Kasumi-1 (cell line): ENCODE measurements around the gene NOTCH2.

Experiments used
- DNase-seq, 2 experiments: peaks; one replicate each; lab custom pipeline; 2025; lab: John Stamatoyannopoulos, UW

The NOTCH2 gene

DNA sequence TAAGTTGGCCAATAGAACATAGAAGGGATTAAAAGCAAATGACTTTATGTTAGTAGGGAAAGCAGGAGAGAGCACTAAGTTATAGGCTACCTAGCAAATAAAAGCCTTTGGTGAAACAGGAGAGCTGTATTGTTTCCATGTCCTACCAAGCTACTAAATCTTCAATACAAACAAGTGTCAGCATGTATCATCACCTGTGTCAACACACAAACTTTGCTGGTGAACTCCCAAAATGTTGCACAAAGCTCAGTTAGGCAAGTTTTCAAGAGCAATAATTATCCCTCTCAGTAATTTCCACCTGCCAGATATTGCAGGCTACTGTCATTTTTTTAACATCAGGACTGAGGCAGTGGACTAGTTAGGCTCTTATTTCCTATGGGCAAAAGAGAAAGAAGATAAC, 95.4 kb downstream of the NOTCH2 start:
- DNase-seq: no peak

DNA sequence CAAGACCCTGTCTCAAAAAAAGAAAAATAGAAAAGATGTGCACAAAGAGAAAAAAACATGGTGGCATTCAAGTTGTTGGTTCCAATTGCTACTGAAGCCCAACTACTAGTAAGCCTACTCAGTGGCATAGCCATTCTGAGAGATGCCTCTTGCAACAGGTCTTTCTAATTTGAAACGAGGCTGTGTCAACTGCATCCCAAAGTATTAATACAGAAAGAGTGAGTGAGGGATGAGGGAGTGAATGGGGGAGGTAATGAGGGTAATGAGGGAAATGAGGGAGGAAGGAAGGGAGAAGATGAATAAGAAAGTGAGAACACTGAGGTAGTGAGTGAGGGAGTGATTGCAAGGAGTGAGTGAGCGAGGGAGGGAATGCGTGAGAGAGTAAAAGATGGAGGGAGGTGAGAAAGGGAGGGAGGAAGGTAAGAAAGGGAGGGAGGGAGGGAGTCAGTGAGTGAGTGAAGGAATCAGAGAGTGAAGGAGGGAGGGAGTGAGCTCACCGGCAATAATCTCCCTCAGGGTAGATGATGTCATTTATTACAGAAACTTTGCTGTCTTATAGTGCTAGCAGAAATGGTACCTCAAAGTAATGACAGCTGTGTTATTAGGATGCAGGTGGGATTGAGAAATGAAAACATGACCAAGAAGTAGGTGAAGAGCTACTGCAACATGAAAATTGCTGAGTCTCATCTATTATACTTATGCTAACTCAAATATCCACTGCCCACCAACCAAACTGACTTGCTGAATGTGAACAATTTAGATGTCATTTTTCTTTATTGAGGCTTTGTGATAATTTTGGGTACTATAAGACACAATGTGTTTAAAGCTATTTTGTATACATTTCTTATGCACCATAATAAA, 97.5 kb downstream of the NOTCH2 start:
- no peak for DNase-seq

DNA sequence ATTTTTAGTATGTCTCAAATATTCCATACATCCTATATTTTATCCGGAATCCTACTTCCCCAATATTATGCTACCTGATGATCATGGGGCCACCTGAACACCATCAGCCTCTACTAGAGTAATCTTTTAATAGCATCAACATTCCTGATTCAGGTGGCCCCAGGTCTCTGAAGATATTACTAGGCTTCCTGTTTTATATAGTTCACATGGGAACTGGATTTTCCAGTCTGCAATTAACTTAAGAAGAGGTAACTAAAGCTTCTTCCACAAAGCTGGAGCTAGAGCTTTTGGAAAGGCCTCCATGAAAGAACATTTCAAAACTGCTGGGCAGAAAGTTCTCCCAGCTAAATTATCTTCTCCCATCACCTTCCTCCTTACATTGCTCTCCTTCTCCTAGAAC, 100.9 kb downstream of the NOTCH2 start:
- no peak for DNase-seq

DNA sequence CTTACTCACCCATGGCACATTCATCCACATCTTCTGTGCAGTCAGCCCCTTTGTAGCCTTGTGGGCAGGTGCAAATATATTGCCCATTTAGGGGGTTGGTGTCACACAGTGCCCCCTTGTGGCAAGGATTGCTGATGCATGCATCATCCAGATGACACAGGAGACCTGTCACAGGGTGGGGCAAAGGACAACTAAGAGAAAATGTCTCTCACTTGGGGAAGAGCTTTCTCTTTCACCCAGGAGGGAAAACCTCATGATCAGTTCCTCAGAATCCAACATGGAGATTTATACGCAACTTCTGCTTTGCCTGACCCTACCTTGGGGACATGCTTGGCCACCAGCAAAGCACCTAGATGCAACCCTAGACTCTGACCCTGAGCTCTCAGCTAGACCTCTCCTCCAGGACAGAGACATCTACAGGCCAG, 101.4 kb downstream of the NOTCH2 start:
- DNase-seq: peak; percentile 2 to 46

DNA sequence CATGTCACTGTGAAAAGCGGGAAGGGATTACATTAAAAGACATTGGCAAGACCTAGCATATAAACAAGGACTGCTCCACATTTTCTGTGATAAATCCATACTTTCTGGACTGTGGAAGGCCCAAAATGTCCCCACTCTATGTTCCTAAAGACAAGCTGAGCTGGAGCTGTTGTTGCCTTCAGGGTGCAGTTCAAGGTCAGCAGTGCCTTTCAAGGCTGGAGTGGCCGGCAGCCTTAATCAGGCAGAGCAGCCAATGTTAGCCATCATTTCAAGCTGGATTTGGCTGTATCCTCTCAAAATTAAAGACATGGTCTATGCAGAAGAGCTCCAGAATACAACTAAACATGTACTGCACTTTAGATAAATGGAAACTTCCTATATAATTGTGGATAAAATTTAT, 102.8 kb downstream of the NOTCH2 start:
- no peak for DNase-seq

DNA sequence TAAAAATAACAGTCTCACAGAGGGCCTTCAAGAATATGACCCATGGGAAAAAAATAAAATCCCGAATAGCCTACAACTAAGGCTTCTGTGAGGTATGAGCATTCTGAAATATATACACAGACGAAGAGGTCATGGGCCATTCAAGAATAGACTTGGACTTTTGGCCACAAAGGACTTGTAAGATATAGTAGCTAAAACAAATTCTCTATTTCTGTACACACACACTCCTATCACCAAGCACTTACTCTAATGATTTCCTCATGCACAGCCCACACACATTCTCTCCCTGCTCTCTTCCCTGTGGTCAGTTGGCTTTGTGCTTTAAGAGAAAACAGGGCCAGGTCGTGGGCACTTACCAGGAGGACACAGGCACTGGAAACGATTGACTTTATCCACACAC, 103.4 kb downstream of the NOTCH2 start:
- no peak for DNase-seq

DNA sequence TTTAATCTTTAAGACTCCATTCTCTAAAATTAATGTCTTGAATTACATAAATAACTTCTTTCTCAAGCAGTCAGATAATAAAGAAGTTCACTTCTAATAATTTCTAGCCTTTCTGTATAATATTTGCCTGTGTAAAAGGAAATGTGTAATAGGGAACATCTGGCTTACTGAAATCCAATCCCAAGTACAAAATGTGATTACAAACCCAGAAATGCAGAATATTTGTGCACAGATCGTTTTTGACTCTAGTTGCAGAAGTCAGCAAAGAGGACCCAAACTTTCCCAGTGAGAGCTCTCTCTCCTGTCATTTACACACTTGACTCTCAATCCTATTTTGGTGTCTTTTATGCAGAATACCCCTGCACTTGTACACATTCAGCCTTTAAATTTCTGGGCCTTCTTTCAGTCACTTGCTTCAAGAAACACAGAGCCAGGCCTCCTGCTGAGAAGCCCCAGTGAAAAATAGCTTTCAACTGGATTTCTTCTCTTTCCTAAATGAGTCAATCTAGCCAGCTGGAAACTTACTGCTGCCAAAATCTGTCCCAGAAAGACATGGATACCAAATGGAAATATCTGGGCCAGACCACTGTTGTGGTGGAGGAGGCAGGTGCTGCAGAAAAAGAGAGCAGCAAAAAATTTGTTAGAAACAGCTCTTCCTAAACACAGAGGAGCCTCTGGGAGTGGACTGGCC, 104.6 kb downstream of the NOTCH2 start:
- no peak for DNase-seq

DNA sequence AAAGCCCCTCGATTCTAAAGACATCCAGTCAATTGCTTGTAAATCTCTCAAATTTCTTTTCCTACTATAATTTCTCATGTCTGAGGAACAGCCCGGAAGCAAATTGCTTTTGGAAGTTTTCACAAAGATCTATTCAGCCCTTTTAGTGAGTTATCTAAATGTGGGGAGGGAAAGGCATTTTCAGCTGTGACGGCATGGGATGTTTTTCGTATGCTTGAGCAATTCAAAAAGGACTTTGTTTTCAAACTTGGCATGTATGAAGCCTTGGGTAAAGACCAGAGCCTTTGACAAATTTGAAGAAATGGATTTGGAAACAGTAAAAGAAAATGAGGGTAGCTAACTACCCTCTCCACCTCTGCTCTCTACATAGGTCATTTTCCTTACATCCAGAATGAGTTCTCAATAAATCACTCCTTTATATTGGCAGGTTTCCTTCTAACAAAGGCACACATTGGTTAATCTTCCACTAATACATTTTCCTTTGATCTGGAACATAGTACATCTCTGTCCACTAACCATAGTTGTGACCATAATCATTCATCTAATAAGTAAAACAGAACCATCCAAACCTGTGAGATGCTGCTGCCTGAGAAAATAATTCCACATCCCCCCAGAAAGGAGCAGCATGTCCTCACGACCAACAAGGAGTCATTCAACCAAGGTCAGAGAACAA, 107.0 kb downstream of the NOTCH2 start:
- no peak for DNase-seq

- DNase-seq: no peak
These were observed 109.0 kb downstream of the NOTCH2 start for GRCh38 chr1:119960501-119960900.

- no peak for DNase-seq
These were observed 109.9 kb downstream of the NOTCH2 start for GRCh38 chr1:119959268-119960220.

DNA sequence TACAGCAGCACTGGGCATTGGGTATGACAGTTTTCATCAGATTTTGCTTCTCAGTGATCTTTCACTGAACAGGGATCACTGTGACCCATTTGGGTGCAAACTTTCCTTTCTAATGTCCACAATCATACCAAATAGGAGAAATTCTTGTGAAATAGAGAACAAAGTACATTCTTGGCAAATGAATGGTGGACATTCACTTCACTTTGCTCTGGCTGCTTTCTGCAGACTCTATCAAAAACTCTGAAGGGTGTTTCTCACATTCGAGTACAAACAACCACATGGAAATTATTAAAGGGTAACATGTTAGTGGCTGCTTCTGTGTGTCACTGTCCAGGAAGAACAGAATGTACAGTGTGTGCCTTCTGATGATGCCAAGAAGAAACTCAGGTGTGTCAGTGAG, 111.2 kb downstream of the NOTCH2 start:
- DNase-seq: no peak

DNA sequence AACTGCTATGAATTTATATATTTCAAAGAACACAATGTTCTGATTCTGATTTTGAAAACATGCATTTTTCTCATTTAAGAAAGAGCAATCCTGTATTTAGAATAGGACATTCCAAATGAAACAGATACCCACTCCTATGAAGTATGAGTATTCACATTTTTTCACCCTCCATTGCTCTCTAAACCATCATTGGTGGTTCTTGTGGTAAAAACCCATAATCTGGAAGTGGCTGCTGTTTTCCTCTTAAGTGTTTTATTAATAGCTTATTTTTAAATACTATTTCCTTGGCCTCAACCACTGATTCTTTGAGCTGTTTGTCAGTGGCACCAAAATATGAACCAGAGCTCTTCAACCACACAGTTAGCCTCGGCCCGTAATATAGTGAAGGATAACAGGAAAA, 113.2 kb downstream of the NOTCH2 start:
- no peak for DNase-seq

GRCh38 chr1:119954476-119955422, 114.7 kb downstream of the NOTCH2 start:
- no peak for DNase-seq

- DNase-seq: no peak
These were observed 116.0 kb downstream of the NOTCH2 start for GRCh38 chr1:119953266-119953998.

DNA sequence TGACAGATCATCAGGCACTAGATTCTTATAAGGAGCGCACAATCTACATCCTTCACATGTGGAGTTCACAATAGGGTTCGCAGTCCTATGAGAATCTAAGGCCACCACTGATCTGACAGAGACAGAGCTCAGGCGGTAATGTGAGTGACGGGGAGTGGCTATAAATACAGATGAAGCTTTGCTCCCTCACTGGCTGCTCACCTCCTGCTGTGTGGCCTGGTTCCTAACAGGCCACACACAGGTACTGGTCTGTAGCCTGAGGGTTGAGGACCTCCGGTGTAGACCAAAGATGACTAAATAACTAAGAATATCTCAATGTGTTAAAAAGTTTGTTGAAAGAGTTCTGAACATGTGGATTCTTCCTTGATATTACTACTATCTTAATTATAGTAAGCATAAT, 117.0 kb downstream of the NOTCH2 start:
- DNase-seq: no peak

GRCh38 chr1:119948342-119949214, 120.9 kb downstream of the NOTCH2 start:
- peak; percentile 68 to 72 for DNase-seq

DNA sequence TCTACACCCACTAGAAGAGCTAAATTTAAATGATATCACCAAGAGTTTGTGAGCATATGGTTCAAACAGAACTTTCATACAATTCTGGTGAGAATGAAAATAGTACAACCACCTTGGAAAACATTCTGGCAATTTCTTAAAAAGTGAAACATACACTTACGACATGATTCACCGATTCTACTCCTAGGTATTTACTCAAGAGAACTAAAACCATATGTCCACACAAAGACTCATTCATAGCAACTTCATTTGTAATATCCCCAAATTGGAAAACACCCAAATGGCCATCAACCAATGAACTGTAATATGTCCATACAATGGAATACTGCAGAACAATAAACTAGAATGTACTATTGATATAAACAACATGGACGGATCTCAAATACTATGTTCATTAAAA, 122.0 kb downstream of the NOTCH2 start:
- no peak for DNase-seq

DNA sequence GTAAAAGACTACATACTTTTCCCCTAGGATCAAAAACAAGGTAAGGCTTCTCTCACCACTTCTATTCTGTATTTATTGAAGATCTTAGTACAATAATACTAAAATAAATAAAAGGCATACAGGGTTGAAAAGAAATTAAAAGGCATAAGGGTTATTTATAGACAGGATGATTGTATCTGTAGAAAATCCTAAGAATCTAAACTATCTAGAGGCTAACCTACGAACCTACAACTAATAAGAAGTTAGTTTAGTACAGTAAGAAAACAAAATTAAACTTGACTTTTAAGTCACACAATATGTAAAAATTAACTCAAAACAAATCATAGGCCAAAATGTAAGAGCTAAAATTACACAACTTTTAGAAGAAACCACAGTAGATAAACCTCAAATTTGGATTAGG, 122.7 kb downstream of the NOTCH2 start:
- no peak for DNase-seq

GRCh38 chr1:119943216-119943615, 126.2 kb downstream of the NOTCH2 start:
- no peak for DNase-seq
